HuH-7 (cell line): Measurements from ENCODE around the gene ALDH3A1.
"Not testable (repeated sequence)": the region's sequence is repeated elsewhere in the genome, so short reads cannot be mapped to it uniquely, and the experiment has no call there.

Experiments used
- DNase-seq: peaks from one replicate; pipeline ENCODE4 v3.0.0; 2011; ENCODE audit warnings: low spot score

ALDH3A1 gene

GRCh38 chr17:19747829-19748806 lies at the start of gene ALDH3A1:
Gene ALDH3A1 (minus strand): TSS chr17:19748298. CDS start chr17:19745129, 3,169 bp downstream.
- DNase-seq, result no peak

DNA sequence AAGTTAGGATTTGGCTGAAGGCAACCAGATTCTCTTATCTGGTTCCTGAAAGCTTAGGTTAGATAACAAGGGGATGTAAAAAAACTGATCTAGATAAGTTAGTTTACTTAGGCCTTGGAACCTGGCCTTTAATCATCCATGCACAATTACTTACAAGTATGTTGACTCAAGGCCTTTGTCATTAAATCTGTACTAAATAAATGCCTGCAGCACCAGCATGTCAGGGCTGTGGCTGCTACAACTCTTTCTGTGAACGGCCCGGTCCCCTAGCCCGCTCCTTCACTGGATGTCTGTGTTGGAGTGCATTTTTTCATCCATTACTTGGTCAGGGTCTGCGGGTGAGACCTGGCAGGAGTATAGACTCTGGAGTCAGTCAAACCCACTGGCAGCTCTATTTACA lies 48.4 kb upstream of the ALDH3A1 start:
- DNase-seq, result no peak

GRCh38 chr17:19791918-19792550 lies 43.9 kb upstream of the ALDH3A1 start:
- DNase-seq, result no peak

- DNase-seq, result no peak
Measured at GRCh38 chr17:19787733-19788357, 39.7 kb upstream of the ALDH3A1 start.

DNA sequence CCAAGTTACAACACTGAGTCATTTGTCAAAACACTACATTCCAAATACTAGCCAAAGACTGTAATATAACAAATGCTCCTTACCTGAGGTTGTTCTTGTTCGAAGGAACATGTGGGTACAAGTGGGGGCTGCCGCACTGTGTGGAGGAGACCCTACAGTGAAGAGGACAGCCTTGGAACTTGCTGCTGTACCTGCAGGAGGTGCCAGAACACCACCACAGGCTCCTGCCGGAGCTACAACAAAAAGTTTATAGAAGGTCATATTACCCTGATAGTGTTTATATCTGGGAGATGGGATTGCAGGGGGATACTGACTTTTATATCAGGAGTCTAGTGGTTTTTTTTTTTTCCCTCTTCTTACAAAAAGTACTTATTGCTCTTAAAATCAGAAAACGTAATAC lies 37.8 kb upstream of the ALDH3A1 start:
- no peak for DNase-seq

DNA sequence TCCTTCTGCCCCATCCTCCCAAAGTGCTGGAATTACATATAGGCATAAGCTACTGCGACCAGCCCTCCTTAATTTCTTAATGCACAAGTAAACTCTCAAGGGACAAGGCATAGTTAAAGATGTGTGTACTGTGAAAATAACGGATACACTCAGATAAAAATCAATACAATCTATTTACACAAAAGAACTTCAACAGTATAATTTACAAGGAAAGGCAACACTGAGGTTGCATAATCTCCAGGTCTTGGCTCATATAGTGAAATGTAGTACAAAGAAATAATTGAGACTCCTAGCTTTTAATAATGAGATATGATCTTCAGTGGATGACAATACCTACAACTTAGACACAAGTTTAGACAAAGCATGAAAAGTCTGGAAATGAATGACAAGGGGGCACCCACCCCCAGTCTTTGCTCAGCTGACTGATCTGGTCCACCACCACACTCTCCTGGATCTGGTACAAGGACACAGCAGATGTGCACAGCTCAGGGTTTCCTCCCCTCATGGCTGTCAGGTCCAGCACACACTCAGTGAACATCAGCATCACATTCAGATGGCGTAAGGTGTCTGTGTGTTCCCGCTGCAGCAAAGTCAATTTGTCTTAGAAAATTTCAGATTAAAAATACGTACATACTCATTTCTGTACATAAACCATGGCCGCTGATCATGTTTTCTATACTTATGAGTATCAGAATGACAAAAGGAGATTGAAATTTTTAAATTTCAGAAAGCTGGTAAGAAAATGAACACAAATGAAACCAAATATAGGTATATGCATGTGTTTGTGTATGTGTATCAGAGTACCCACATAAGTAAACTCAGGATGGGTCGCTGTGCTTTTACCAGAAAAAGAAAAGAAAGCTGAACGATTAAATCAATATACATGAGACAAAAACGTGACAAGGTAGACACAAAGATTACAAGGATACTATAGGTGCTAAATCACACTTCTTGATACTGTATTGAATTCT lies 33.7 kb upstream of the ALDH3A1 start:
- DNase-seq, result no peak

DNA sequence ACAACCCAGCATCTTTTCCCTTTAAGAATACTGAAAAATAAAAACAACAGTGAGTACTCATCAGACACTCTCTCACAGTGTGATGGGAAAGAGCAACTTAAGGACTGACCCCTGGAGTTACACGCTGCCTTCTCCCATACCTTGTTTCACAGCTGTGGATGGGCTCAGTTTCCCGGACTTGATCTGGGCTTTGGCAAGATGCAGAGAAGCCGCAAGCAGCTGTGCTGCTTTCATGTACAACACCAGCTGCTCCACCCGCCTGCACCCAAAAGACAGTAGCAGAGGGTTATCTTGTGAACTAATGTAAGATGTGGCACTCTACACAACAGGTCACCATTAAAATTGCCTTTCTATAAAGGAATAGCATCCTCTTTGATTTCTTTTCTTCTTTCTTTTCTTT lies 32.7 kb upstream of the ALDH3A1 start:
- DNase-seq, result no peak

DNA sequence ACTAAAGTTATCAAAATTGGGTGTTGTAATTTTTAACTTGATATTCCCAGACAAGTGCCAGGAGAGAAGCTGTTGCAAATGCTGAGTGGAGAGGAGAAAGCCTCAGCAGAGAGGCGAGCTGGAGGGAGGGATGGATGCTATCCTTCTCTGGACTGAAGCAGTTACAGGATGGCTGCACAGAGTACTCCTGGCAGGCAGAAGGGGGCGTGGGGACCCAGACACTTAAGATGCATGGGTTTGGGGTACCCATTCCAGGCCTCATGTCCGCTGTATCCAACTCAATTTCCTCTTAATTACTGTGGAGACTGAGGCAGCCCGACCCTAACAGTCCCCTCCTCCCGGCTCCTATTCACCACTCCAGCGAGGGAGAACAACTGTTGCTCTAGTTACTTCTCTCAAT lies 25.4 kb upstream of the ALDH3A1 start:
- no peak for DNase-seq

DNA sequence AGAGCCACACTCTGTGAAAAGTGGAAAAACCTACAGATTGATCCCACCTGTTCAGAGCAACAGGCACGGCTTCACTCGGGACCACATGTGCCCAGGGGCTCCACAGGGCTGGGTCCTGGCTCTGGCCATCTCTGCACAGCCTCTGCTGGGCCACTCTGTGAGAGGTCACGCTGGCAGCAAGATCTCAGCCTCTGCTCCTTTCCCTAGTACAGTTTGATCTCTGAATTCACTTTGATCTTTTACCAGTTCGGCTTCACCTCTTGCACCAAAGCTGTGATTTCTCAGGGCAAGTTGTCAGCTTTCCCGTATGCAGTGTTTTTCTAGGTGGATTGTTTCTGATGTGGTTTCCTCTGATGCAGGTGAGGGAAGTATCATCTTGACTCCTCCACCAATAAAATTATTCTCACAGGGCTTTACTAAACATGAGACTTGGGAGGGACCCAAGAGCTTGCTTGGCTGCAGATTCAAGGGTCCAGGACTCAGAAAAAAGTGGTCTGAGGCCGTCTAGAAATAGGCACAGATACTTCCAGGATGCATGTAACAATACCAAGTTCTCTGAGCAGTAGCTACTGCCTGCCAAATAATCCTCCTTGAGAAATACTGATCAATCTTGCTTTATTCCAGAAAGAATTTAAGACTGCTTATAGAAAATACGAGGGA lies 24.0 kb upstream of the ALDH3A1 start:
- no peak for DNase-seq

- no peak for DNase-seq
Measured at GRCh38 chr17:19770985-19771735, 23.1 kb upstream of the ALDH3A1 start.

GRCh38 chr17:19769946-19770652 lies 22.0 kb upstream of the ALDH3A1 start:
- DNase-seq, result no peak

DNA sequence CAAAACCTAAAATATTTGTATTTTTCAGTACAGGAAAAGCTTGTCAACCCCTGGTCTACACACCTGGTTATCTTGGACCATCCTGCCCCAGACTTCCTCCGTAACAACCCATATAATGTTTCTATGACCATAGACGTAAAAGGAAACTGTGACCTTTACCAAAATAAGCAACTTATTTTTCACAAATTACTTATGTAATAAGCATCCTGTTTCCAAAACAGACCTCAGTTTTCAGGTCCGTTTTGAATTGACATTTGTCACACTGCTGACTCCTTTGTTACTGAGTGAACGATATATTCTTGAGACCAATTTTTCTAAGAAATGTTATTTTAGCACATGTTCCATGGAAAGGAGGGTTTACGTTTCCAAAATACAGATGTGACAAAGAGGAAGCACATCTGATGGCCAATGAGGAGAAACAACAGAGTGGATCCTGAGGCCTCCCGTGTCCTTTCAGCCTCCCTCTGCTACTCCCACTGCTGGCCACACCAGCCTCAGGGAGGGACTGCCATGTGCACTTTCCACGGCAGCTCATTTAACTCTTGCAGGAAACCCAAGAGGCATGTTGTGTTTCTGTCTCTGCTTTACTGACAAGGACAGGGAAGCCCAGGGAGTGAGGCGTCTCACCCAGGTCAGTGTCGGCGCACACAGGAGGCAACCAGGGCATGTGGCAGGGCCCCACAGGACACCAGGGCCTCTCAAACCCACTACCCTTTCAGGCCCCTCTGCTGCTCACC lies 20.1 kb upstream of the ALDH3A1 start:
- DNase-seq, result no peak

- peak; percentile 76 for DNase-seq
Measured at GRCh38 chr17:19766421-19767270, 18.5 kb upstream of the ALDH3A1 start.

- DNase-seq, result no peak
Measured at GRCh38 chr17:19766016-19766415, 17.9 kb upstream of the ALDH3A1 start.

DNA sequence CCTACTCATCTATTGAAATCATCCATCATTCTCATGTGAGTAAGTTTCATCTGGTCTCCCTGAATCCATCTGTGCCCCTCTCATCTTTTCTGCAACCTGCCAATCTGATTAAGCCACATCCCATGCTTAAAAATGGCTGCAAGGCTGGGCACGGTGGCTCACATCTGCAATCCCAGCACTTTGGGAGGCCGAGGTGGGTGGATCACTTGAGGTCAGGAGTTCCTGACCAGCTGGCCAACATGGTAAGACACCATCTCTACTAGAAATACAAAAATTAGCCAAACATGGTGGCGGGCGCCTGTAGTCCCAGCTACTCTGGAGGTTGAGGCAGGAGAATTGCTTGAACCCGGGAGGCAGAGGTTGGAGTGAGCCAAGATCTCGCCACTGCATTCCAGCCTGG lies 15.9 kb upstream of the ALDH3A1 start:
- DNase-seq, result not testable (repeated sequence)

DNA sequence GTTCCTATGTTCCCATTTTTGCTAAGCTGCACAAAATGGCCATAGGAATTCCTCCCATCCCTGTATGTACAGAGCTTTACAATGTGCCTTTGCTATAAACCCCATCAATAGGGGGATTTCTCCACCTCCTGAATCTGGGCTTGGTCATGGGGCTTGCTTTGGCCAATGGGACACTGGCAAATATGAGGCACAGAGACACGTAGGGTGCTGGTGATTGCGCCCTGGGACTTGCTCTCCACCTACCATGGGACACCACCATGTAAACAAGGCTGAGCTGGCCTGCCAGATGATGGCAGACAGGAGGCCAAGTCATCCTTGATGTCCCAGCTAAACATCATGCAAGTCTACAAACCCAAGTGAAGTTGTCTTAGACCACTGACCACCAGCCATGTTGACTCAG lies 15.3 kb upstream of the ALDH3A1 start:
- DNase-seq, result no peak

DNA sequence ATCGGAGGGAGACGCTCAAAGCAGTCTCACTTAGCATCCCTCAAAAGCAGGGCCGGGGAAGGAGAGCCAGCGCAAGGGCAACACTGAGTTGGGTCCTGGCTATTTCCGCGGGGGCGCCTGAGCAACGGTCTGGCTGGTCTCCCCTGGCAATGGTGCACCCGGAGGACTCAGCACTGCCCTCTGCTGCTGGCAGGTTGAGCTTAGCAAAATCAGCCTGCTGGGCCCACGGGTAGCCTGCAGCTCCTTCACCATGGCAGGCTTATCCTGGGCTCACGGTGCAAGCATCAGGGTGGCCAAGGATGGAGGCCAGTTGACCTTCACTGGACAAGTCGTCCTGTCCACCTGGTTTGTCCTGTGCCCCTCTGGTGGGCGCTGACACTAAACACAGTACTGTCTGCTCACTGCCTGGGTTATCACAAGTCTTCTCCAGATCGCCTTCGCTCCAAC lies 14.4 kb upstream of the ALDH3A1 start:
- peak; percentile 78 for DNase-seq

DNA sequence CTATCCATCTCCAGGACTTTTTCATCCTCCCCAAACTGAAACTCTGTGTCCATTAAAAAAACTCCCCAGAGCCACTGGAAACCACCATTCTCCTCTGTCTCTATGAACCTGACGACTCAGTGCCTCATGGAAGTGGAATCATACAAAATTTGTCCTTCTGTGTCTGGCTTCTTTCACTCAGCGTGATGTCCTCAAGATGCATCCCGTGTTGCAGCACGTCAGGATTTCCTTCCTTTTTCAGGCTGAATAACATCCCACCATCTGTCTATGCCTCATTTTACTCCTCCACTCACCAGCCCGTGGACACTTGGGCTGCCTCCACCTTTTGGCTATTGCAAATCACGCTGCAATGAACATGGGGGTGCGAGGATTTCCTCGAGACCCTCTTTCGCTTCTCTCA lies 12.6 kb upstream of the ALDH3A1 start:
- no peak for DNase-seq
